IMR-90 (cell line): Measurements from ENCODE around the gene CDYL2.

Source experiments
- CEBPB ChIP-seq: IDR thresholded peaks from 2 replicates; pipeline ENCODE4 v1.6.1; 2012; ENCODE audit warnings: low read depth, low read length, improper control_type of control experiment
- CTCF ChIP-seq: conservative IDR thresholded peaks from 2 replicates; pipeline ENCODE4 v1.5.1; 2012; ENCODE audit warnings: mild to moderate bottlenecking, low read depth, low read length, improper control_type of control experiment
- MAFK ChIP-seq: IDR thresholded peaks from 2 replicates; pipeline ENCODE4 v1.6.1; 2012; ENCODE audit warnings: low read depth, low read length, improper control_type of control experiment
- POLR2A ChIP-seq: IDR thresholded peaks from 2 replicates; pipeline ENCODE4 v1.6.1; 2012; ENCODE audit warnings: mild to moderate bottlenecking, low read depth, low read length
- TF ChIP-seq, protein P1 (sequence below): fragments of 150-350 bp; IDR thresholded peaks from 2 replicates; pipeline ENCODE4 v1.6.1; 2017; ENCODE audit warnings: mild to moderate bottlenecking, antibody characterized with exemption, low read length, low read depth

DNA sequence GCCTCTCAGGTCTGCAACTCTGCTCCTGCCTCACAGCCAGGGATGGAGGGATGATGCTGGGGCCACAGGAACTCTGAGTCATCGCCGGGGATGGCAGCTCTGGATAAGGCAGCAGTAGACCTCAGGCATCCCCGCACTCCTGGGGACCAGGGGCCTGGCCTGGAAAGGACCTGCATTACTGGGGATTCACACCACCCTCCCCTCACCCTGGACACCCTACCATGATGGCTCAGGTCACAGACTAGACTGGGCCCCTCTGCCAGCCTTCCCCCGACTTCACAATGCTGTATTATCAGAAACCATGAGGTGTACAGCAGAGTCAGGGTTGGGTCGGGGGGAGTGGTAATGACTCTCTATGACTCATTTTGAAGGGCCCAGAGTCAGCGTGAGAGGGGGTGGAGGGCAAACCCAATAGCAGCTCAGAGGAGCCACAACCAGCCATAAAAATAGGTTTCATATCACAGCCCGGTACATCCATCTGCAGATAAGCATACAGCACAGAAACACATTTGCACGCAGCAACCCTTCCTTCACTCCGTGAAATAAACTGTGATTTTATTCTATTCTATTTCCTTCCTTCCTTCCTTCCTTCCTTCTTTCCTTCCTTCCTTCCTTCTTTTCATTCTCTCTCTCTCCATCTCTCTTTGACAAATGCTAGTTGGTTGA is 234.8 kb downstream of the CDYL2 start:
- TF ChIP-seq POLR2A (no peak), MAFK (no peak), CTCF (no peak), CEBPB (no peak)
- TF ChIP-seq, protein P1, sequence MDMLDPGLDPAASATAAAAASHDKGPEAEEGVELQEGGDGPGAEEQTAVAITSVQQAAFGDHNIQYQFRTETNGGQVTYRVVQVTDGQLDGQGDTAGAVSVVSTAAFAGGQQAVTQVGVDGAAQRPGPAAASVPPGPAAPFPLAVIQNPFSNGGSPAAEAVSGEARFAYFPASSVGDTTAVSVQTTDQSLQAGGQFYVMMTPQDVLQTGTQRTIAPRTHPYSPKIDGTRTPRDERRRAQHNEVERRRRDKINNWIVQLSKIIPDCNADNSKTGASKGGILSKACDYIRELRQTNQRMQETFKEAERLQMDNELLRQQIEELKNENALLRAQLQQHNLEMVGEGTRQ, result no peak
